Body of pancreas (tissue), 4 donors: Measurements from ENCODE around the gene NEURL1. TPM values are rescaled to one million over a fixed set of nuclear protein-coding genes. Genes with fewer than 3 reads are reported as not detected.
A peak's percentile ranks its signal among the peaks of the same experiment; 100 is the strongest.

Experiments
- ATAC-seq: fragments of 150-250 bp; one replicate; pipeline ENCODE4 v1.9.1; 2016
- DNase-seq, 4 donors: peaks; one replicate each; pipeline ENCODE4 v3.0.0-alpha.2; 2019
- H3K27ac ChIP-seq, 4 donors: fragments of 200-600 bp; sonication (generic); 1 replicate in 3 of 4; 2 replicates in 1 of 4; pipeline versions ENCODE4 v1.5.1 to v1.6.1; 2016 to 2019; ENCODE audit warnings: mild to moderate bottlenecking in 1 of 4, mixed read lengths in 1 of 4, moderate library complexity in 1 of 4
- H3K27me3 ChIP-seq, 2 donors: fragments of 200-600 bp; sonication (generic); one replicate each; pipeline ENCODE4 v1.6.0; 2016; ENCODE audit warnings: mild to moderate bottlenecking in 1 of 2
- H3K36me3 ChIP-seq, 2 donors: fragments of 200-600 bp; sonication (generic); replicated peaks in 1 of 2; 2 replicates each; pipeline ENCODE4 v1.5.1; 2016; ENCODE audit warnings: low read depth in 2 of 2; ENCODE audit not compliant: insufficient read depth in 1 of 2
- H3K4me1 ChIP-seq: fragments of 200-600 bp; sonication (generic); one replicate; pipeline ENCODE4 v1.6.0; 2016
- H3K4me3 ChIP-seq, 2 donors: fragments of 200-600 bp; sonication (generic); 1 replicate in 1 of 2; 2 replicates in 1 of 2; pipeline ENCODE4 v1.5.1; 2016 to 2019
- H3K9me3 ChIP-seq, 3 donors: fragments of 200-600 bp; sonication (generic); 1 replicate in 2 of 3; 2 replicates in 1 of 3; pipeline ENCODE4 v1.5.1; 2016
- POLR2A ChIP-seq, 3 donors: fragments of 450-650 bp; IDR thresholded peaks; one replicate each; pipeline ENCODE4 v1.6.1; 2016; ENCODE audit warnings: antibody characterized with exemption in 3 of 3, mild to moderate bottlenecking in 2 of 3
- WGBS, 2 donors: methylation state at CpG; one replicate each; pipeline ENCODE4 v1.1.5; 2017; 5-methylcytosine and 5-hydroxymethylcytosine counted together
- intact Hi-C: fragments of 100-400 bp; cut with DNase I; formaldehyde crosslinking; loops from one replicate; pipeline ENCODE4 v1.15.1; 2023
- total RNA-seq, 2 donors: library from RNA; depleted of rRNA; stranded (reverse); fragments of >200 nt; gene quantifications; one replicate each; pipeline ENCODE4 v1.1.0, GENCODE V29; 2016
- TF ChIP-seq, protein P1 (sequence below), 7 experiments: fragments of 450-650 bp in 4 of 7; fragments of 200-600 bp in 3 of 7; sonication (generic) in 3 of 7; IDR thresholded peaks; one replicate each; pipeline ENCODE4 v1.5.1; 2016 to 2019; ENCODE audit warnings: antibody characterized with exemption in 7 of 7

The NEURL1 gene
- total RNA-seq, 2 donors from 2014 or later = 25.1 to 25.7 TPM

DNA sequence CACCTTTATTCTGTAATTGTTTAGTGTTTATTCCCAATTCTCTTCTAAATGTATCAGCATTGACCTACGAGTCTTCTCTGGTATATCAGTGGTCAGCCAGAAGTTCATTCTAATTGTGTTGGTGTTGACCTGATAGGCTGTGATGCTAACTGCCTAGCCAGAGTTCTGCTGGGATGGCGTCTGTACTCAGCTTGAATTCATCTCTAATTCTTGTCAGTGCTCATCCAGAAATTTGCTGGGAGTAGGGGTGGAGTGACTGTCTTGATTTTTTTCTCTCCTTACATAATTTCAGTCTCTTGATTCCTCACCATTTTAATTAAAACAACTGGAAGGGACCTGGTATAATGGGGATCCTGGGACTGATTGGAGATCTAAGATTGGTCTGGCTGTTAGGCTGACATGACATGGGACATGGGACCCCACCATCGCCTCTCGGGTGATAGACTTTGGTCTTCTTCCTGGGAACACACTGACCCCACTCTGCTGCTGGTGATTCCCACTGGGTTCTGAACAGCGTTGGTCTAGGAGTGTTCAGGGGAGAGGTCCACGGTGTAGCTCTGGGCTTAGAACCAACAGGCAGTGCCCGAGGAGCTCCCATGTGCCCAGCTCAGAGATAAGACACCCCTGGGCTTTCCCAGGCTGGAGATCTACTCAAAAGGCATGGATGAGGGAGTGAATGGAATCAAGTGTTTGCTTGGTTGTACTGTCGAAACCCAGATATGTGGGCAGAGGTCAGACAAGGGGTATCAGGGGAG lies 3.8 kb downstream of the NEURL1 start:
- no peaks in the 10 kb centered on the region for H3K9me3 ChIP-seq
- ATAC-seq (no peak), DNase-seq (no peak)
- peaks cover 16% of the 10 kb centered on the region for H3K4me1 ChIP-seq
- no peaks in the 10 kb centered on the region for H3K36me3 ChIP-seq
- intact Hi-C loops = no loop called here
- H3K4me3 ChIP-seq = no peak overlapping the region
- H3K27ac ChIP-seq = peak overlapping the region in 2 of 4 donors; percentile 28 to 32
- WGBS, 2 donors = 55 to 63% methylated on average over 8 of the region's 8 CpGs
- no peak for TF ChIP-seq POLR2A (IDR thresholded peaks at IDR 0.05)
- TF ChIP-seq, protein P1, sequence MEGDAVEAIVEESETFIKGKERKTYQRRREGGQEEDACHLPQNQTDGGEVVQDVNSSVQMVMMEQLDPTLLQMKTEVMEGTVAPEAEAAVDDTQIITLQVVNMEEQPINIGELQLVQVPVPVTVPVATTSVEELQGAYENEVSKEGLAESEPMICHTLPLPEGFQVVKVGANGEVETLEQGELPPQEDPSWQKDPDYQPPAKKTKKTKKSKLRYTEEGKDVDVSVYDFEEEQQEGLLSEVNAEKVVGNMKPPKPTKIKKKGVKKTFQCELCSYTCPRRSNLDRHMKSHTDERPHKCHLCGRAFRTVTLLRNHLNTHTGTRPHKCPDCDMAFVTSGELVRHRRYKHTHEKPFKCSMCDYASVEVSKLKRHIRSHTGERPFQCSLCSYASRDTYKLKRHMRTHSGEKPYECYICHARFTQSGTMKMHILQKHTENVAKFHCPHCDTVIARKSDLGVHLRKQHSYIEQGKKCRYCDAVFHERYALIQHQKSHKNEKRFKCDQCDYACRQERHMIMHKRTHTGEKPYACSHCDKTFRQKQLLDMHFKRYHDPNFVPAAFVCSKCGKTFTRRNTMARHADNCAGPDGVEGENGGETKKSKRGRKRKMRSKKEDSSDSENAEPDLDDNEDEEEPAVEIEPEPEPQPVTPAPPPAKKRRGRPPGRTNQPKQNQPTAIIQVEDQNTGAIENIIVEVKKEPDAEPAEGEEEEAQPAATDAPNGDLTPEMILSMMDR (IDR thresholded peaks at IDR 0.05) = no peak
- no peaks in the 10 kb centered on the region for H3K27me3 ChIP-seq

DNA sequence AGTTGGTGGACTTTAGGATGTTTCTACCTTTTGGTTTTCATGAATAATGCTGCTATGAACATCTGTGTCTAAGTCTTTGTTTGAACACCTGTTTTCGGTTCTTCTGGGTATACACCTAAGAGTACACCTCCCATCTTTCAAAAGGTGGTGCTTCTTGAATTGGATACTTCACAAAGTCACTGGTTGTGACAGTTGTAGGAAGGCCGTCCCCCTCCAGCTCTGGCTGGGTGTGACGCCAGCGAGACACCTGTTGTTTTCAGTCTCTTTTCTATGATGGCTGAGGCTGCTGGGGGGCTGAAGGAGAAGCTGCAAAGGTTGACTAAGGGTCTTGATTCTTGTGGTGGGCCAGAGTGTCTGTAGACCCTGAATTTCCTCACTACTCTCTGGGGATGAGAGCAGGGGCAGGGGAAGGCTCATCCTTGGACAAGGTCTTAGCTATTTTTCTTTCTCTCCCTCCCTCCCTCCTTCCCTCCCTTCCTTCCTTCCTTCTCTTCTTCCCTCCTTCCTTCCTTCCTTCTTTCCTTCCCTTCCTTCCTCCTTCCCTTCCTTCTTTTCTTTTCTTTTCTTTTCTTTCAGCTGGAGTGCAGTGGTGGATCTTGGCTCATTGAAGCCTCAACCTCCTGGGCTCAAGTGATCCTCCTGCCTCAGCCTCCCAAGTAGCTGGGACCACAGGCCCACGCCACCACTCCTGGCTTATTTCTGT lies 5.6 kb downstream of the NEURL1 start:
- intact Hi-C loops = no loop called here
- TF ChIP-seq, protein P1 (IDR thresholded peaks at IDR 0.05) = no peak
- no peak for TF ChIP-seq POLR2A (IDR thresholded peaks at IDR 0.05)
- peaks cover 19% of the 10 kb centered on the region for H3K4me1 ChIP-seq
- no peak overlapping the region for H3K4me3 ChIP-seq
- no peak for ATAC-seq
- WGBS, 2 donors = 77 to 78% methylated on average over 5 of the region's 5 CpGs
- no peaks in the 10 kb centered on the region for H3K36me3 ChIP-seq
- no peak for DNase-seq
- no peaks in the 10 kb centered on the region for H3K27me3 ChIP-seq
- peak overlapping the region in 1 of 4 donors; percentile 15 for H3K27ac ChIP-seq
- no peaks in the 10 kb centered on the region for H3K9me3 ChIP-seq

DNA sequence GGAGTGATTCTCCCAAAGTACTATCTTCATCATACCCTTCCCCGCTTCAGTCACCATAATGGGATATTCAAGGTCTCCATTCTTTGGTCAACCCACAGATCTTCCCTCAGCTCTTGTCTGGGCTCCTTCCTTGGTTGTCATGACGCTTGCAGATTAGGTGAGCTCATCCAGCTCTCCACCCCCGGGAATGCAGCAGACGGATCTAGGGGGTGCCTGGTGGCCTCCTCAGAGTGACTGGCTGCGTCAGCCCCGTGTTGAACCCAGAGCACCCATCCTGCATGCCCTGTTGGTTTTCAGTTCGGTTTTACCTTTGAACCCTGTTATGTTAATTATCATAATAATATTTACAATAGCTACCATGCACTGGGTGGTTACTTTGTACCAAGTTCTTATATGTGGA lies 6.4 kb downstream of the NEURL1 start:
- no peak for ATAC-seq
- peak overlapping the region in 2 of 4 donors; percentile 15 to 36 for H3K27ac ChIP-seq
- no peak overlapping the region for H3K4me3 ChIP-seq
- TF ChIP-seq POLR2A (IDR thresholded peaks at IDR 0.05) = no peak
- no peaks in the 10 kb centered on the region for H3K9me3 ChIP-seq
- WGBS, 2 donors = 44 to 57% methylated on average over 6 to 7 of the region's 7 CpGs
- H3K4me1 ChIP-seq = peaks cover 22% of the 10 kb centered on the region
- H3K27me3 ChIP-seq = no peaks in the 10 kb centered on the region
- H3K36me3 ChIP-seq = no peaks in the 10 kb centered on the region
- intact Hi-C loops = no loop called here
- DNase-seq = no peak

DNA sequence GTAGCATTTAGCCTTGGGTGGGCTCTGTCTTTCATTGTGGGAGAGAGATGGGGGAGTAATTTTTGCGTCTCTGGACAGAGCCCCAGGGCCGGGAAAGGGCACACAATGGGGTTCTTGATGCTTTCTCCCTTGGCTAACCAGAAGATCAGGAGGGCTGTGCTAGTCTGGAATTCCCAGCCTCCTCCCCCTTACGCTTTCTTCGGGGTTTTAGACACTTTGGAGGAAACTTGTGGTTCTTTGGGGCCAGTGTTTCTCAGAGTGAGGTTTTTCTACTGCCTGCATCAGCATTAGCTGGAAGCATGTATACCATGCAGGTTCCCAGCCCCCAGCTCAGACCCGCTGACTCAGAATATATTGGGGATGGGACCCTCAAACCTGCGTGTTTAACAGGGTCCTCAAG lies 7.0 kb downstream of the NEURL1 start:
- DNase-seq (no peak), ATAC-seq (no peak)
- WGBS, 2 donors = 50 to 65% methylated on average over 6 of the region's 6 CpGs

GRCh38 chr10:103501186-103501585 lies 7.7 kb downstream of the NEURL1 start:
- H3K4me1 ChIP-seq = peaks cover 35% of the 10 kb centered on the region
- 82 to 83% methylated on average over 3 of the region's 3 CpGs for WGBS, 2 donors
- no peaks in the 10 kb centered on the region for H3K36me3 ChIP-seq
- ATAC-seq = no peak
- TF ChIP-seq, protein P1 (IDR thresholded peaks at IDR 0.05) = no peak
- TF ChIP-seq POLR2A (IDR thresholded peaks at IDR 0.05) = no peak
- no peaks in the 10 kb centered on the region for H3K27me3 ChIP-seq
- DNase-seq = no peak
- H3K4me3 ChIP-seq = no peak overlapping the region
- intact Hi-C loops = no loop called here
- H3K27ac ChIP-seq = peak overlapping the region in 1 of 4 donors; percentile 5
- H3K9me3 ChIP-seq = no peaks in the 10 kb centered on the region

More for the DNA sequence above, 7.0 kb downstream of the NEURL1 start:
- H3K9me3 ChIP-seq = no peaks in the 10 kb centered on the region
- H3K4me1 ChIP-seq = peaks cover 28% of the 10 kb centered on the region
- H3K27me3 ChIP-seq = no peaks in the 10 kb centered on the region
- H3K4me3 ChIP-seq = no peak overlapping the region
- peak overlapping the region in 1 of 4 donors; percentile 31 for H3K27ac ChIP-seq
- TF ChIP-seq, protein P1 (IDR thresholded peaks at IDR 0.05) = no peak
- H3K36me3 ChIP-seq = no peaks in the 10 kb centered on the region
- intact Hi-C loops = no loop called here
